Neural crest cell (in vitro differentiated cells): Measurements from ENCODE around the gene RFLNA. TPM values are rescaled to one million over a fixed set of nuclear protein-coding genes. Genes with fewer than 3 reads are reported as not detected.

Experiments
- DNase-seq: peaks from one replicate; pipeline ENCODE4 v3.0.0; 2021; ENCODE audit warnings: low read depth, mixed read lengths, low spot score
- H3K27ac Mint-ChIP-seq: one replicate; pipeline ENCODE4 v1.8.0; 2021; ENCODE audit warnings: mild to moderate bottlenecking, mixed read lengths; ENCODE audit not compliant: unreplicated experiment
- H3K27me3 Mint-ChIP-seq: 2 replicates; pipeline ENCODE4 v1.8.0; 2021; ENCODE audit warnings: low read depth, mild to moderate bottlenecking, mixed read lengths
- H3K36me3 Mint-ChIP-seq: 2 replicates; pipeline ENCODE4 v1.8.0; 2021; ENCODE audit warnings: low read depth, mild to moderate bottlenecking, mixed read lengths
- H3K4me1 Mint-ChIP-seq: 2 replicates; pipeline ENCODE4 v1.8.0; 2021; ENCODE audit warnings: mixed read lengths
- H3K4me3 Mint-ChIP-seq: one replicate; pipeline ENCODE4 v1.8.0; 2021; ENCODE audit warnings: mild to moderate bottlenecking, mixed read lengths
- H3K9me3 Mint-ChIP-seq: 2 replicates; pipeline ENCODE4 v1.8.0; 2021; ENCODE audit warnings: mixed read lengths
- CTCF ChIP-seq: fragments of 200-600 bp; sonication (generic); conservative IDR thresholded peaks from 2 replicates; pipeline ENCODE4 v1.5.0; 2021; ENCODE audit warnings: antibody characterized with exemption, mild to moderate bottlenecking
- total RNA-seq: library from RNA; stranded (reverse); gene quantifications from 2 replicates; pipeline ENCODE4 v1.2.1, GENCODE V29; 2021

RFLNA gene
- total RNA-seq, 1 donor from 2014 or later: 2.8 TPM

GRCh38 chr12:124302241-124302806 is 7.4 kb downstream of the RFLNA start:
- Mint-ChIP-seq H3K9me3 (no peaks in the 10 kb centered on the region), H3K4me3 (no peak overlapping the region), H3K4me1 (no peaks in the 10 kb centered on the region), H3K27me3 (peaks cover 31% of the 10 kb centered on the region), H3K27ac (no peak overlapping the region), H3K36me3 (no peaks in the 10 kb centered on the region)
- DNase-seq: no peak
- no peak for TF ChIP-seq CTCF

DNA sequence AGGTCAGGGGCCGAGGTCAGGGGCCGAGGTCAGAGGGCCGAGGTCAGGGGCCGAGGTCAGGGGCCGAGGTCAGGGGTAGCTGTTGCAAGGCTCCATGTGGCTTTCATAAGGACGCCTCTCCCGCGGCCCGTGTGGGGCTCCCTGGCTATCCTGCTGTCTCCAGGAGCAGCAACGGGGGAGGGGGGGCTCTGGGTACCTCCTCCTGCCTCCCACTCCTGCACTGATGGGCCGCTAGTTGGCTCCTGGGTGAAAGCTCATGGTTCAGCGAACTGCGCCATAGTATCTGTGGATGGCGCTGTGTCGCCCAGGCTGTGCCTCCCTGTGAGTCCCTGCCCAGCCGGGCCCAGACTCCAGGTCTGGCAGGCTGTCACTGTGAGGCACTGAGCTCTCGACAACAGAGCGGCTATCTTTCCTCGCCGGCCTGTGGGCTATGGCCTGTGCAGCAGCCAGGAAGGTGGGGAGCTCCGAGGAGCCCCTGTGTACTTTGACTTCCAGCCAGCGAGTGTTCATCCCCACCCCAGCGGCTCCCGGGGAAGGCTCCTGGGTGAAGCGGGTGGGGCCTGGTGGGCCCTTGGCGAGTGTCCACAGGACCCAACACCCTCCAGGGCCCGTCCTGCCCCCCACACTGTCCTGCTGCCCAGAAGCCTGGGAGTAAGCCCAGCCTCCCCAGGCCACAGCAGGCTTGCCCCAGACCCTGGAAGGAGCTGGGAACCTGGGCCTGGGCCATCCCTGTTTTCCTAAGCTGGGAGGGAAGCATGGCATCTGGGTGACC is 8.1 kb downstream of the RFLNA start:
- Mint-ChIP-seq H3K4me3 (no peak overlapping the region), H3K27ac (no peak overlapping the region), H3K9me3 (no peaks in the 10 kb centered on the region), H3K4me1 (no peaks in the 10 kb centered on the region), H3K36me3 (no peaks in the 10 kb centered on the region), H3K27me3 (peaks cover 24% of the 10 kb centered on the region)
- no peak for TF ChIP-seq CTCF
- no peak for DNase-seq

- Mint-ChIP-seq H3K4me3 (no peak overlapping the region), H3K4me1 (no peaks in the 10 kb centered on the region), H3K27me3 (peaks cover 19% of the 10 kb centered on the region), H3K36me3 (no peaks in the 10 kb centered on the region), H3K27ac (no peak overlapping the region), H3K9me3 (no peaks in the 10 kb centered on the region)
- no peak for TF ChIP-seq CTCF
- DNase-seq: no peak
Observed at GRCh38 chr12:124303579-124304313, 8.9 kb downstream of the RFLNA start.

GRCh38 chr12:124304314-124304790 is 9.5 kb downstream of the RFLNA start:
- H3K9me3 Mint-ChIP-seq: no peaks in the 10 kb centered on the region

More at GRCh38 chr12:124304314-124304790, 9.5 kb downstream of the RFLNA start:
- TF ChIP-seq CTCF: no peak
- Mint-ChIP-seq H3K4me1 (no peaks in the 10 kb centered on the region), H3K27me3 (peaks cover 17% of the 10 kb centered on the region), H3K27ac (no peak overlapping the region), H3K4me3 (no peak overlapping the region), H3K36me3 (no peaks in the 10 kb centered on the region)
- DNase-seq: no peak
